Osteoblast (primary cell): Measurements from ENCODE around the gene PEX5L. TPM values are rescaled to one million over a fixed set of nuclear protein-coding genes. Genes with fewer than 3 reads are reported as not detected.

Experiments used
- DNase-seq: peaks from one replicate; pipeline ENCODE4 v3.0.0; 2011; ENCODE audit warnings: low spot score, mixed read lengths; ENCODE audit not compliant: insufficient read length; ENCODE audit errors: missing footprints
- H2AFZ ChIP-seq: 2 replicates; pipeline ENCODE4 v1.6.0; 2011; ENCODE audit warnings: mild to moderate bottlenecking, low read length
- H3K27ac ChIP-seq: 2 replicates; pipeline ENCODE4 v1.5.1; 2011; ENCODE audit warnings: mild to moderate bottlenecking, low read depth, low read length, moderate library complexity
- H3K27me3 ChIP-seq: 2 replicates; pipeline ENCODE4 v1.6.0; 2012; ENCODE audit warnings: mild to moderate bottlenecking, control low read depth, inconsistent platforms, low read length, moderate library complexity; ENCODE audit not compliant: insufficient read depth
- H3K36me3 ChIP-seq: 2 replicates; pipeline ENCODE4 v1.5.1; 2011; ENCODE audit warnings: mild to moderate bottlenecking, low read length, control low read depth, moderate library complexity; ENCODE audit not compliant: insufficient read depth
- H3K4me1 ChIP-seq: 2 replicates; pipeline ENCODE4 v1.5.1; 2011; ENCODE audit warnings: mild to moderate bottlenecking, low read length, control low read depth, moderate library complexity; ENCODE audit not compliant: insufficient read depth
- H3K4me2 ChIP-seq: 2 replicates; pipeline ENCODE4 v1.6.0; 2011; ENCODE audit warnings: mild to moderate bottlenecking, low read length; ENCODE audit not compliant: insufficient read depth
- H3K4me3 ChIP-seq: fragments of 200-600 bp; sonication (generic); 3 replicates; pipeline ENCODE4 v1.5.1; 2012; ENCODE audit warnings: mild to moderate bottlenecking, low read length, inconsistent platforms; ENCODE audit not compliant: insufficient read depth
- H3K79me2 ChIP-seq: 2 replicates; pipeline ENCODE4 v1.6.0; 2012; ENCODE audit warnings: mild to moderate bottlenecking, low read length, control low read depth, inconsistent platforms; ENCODE audit not compliant: insufficient read depth
- H3K9me3 ChIP-seq: 2 replicates; pipeline ENCODE4 v1.5.1; 2011; ENCODE audit warnings: low read depth, low read length, control low read depth
- H4K20me1 ChIP-seq: 2 replicates; pipeline ENCODE4 v1.6.0; 2012; ENCODE audit warnings: mild to moderate bottlenecking, low read length, control low read depth; ENCODE audit not compliant: insufficient read depth
- CTCF ChIP-seq: IDR thresholded peaks from 2 replicates; pipeline ENCODE4 v1.5.1; 2011; ENCODE audit warnings: mild to moderate bottlenecking, low read depth, low read length, moderate library complexity; ENCODE audit errors: extremely low read depth
- total RNA-seq: library from RNA; depleted of rRNA; stranded (reverse); fragments of >200 nt; gene quantifications from 2 replicates; pipeline ENCODE4 v1.2.3, GENCODE V29; 2012

Gene PEX5L
- total RNA-seq, 1 donor: 1.4 TPM

- TF ChIP-seq CTCF: no peak
Observed at GRCh38 chr3:179867961-179868360, 168.8 kb downstream of the PEX5L start.

DNA sequence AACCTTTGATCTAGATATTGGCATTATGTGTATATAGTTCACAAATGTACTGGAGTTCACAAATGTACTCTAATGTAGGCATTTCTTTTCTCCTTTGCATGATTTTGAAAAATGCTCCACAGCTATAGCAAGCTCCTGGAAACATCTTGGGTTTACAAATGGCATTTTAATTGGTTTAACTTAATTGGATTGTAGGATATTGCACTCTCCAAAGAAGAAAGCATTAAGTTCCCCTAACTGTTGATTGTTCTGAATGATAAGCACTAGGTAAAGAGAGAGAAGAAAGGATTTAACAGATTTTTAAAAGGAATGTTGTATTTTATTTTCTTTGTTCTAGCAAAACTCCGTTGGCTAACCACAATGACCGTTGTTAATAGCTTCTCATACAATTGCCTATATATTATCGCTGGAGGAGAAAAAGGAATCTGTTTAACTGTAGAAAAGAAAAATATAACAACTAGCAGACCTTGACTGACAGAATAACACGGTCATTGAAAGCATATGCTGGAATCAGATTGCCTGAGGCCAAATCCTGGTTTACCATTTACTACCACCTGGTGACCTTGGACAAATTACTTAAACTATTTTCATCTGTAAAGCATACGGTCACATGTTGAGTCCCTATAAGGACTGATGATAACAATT is 170.8 kb downstream of the PEX5L start:
- Histone ChIP-seq H3K27me3 (peaks cover 3% of the 10 kb centered on the region), H3K27ac (no peak overlapping the region), H3K79me2 (no peaks in the 10 kb centered on the region), H4K20me1 (no peaks in the 10 kb centered on the region), H3K4me3 (no peak overlapping the region), H3K4me2 (no peak overlapping the region), H3K36me3 (no peaks in the 10 kb centered on the region), H3K9me3 (no peaks in the 10 kb centered on the region), H3K4me1 (no peaks in the 10 kb centered on the region), H2AFZ (no peak overlapping the region)
- no peak for TF ChIP-seq CTCF
- no peak for DNase-seq

More at GRCh38 chr3:179867961-179868360, 168.8 kb downstream of the PEX5L start:
- Histone ChIP-seq H2AFZ (no peak overlapping the region), H3K36me3 (no peaks in the 10 kb centered on the region), H3K4me1 (no peaks in the 10 kb centered on the region), H3K9me3 (no peaks in the 10 kb centered on the region), H3K27me3 (peaks cover 3% of the 10 kb centered on the region), H3K27ac (no peak overlapping the region), H4K20me1 (no peaks in the 10 kb centered on the region), H3K4me2 (no peak overlapping the region), H3K4me3 (no peak overlapping the region), H3K79me2 (no peaks in the 10 kb centered on the region)
- no peak for DNase-seq

DNA sequence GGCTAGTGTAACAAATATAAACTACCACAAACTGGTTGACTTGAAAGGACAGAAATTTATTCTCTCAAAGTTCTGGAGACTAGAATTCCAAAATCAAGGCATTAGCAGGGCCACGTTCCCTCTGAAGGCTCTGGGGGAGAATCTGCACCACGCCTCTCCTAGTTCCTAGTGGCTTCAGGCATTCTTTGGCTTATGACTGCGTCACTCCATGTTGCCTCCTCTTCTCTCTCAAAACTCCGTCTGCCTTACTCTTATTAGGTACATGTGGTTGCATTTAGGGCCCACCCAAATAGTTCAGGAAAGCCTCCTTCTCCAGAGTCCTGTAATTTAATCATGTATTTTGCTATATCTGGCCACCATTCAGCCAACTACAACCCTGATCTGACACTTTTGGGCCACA is 174.8 kb downstream of the PEX5L start:
- TF ChIP-seq CTCF: no peak
- no peaks in the 10 kb centered on the region for H3K27me3 ChIP-seq

DNA sequence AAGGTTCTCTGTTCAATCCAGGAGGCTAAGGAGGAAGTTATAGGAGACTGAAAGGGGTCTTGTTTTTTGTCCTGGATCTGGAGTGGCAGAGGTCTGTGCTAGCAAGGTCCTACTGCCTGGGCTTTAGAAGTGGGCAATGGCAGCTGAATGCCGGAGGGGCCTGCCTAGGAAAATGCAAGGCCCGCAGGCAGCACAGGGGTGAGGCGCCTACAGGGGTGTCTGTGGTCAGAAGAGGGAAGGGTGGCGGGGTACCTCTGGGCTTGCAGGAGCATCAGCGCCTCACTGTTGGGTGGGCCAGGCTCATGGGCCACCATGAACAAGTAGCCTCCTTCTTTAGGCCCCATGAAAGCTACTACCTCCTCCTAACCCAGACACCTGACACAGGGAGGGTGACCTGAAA is 175.4 kb downstream of the PEX5L start:
- no peak overlapping the region for H3K27ac ChIP-seq
- no peak overlapping the region for H3K4me3 ChIP-seq
- H3K79me2 ChIP-seq: no peaks in the 10 kb centered on the region
- H3K27me3 ChIP-seq: no peaks in the 10 kb centered on the region
- no peaks in the 10 kb centered on the region for H3K4me1 ChIP-seq
- no peaks in the 10 kb centered on the region for H3K36me3 ChIP-seq
- no peak for TF ChIP-seq CTCF
- peak; percentile 41 for DNase-seq
- H3K4me2 ChIP-seq: no peak overlapping the region
- no peaks in the 10 kb centered on the region for H3K9me3 ChIP-seq
- H4K20me1 ChIP-seq: no peaks in the 10 kb centered on the region
- H2AFZ ChIP-seq: no peak overlapping the region

More for the DNA sequence above, 174.8 kb downstream of the PEX5L start:
- H3K4me3 ChIP-seq: no peak overlapping the region
- no peaks in the 10 kb centered on the region for H3K79me2 ChIP-seq
- no peaks in the 10 kb centered on the region for H3K4me1 ChIP-seq
- H3K36me3 ChIP-seq: no peaks in the 10 kb centered on the region
- no peaks in the 10 kb centered on the region for H4K20me1 ChIP-seq
- no peak for DNase-seq
- no peak overlapping the region for H3K27ac ChIP-seq
- H3K9me3 ChIP-seq: no peaks in the 10 kb centered on the region
- H3K4me2 ChIP-seq: no peak overlapping the region
- H2AFZ ChIP-seq: no peak overlapping the region
